Endothelial cell (in vitro differentiated cells): ENCODE results near the gene PXDN. TPM values are rescaled to one million over a fixed set of nuclear protein-coding genes. Genes with fewer than 3 reads are reported as not detected.

Experiments
- DNase-seq: peaks from one replicate; pipeline ENCODE4 v3.0.0; 2021; ENCODE audit warnings: low spot score
- H3K27ac Mint-ChIP-seq: one replicate; pipeline ENCODE4 v1.8.0; 2021; ENCODE audit warnings: mixed read lengths, inconsistent platforms; ENCODE audit not compliant: unreplicated experiment
- H3K27me3 Mint-ChIP-seq: one replicate; pipeline ENCODE4 v1.8.0; 2021; ENCODE audit warnings: mild to moderate bottlenecking, moderate library complexity, mixed read lengths, inconsistent platforms; ENCODE audit not compliant: unreplicated experiment
- H3K36me3 Mint-ChIP-seq: one replicate; pipeline ENCODE4 v1.8.0; 2021; ENCODE audit warnings: mild to moderate bottlenecking, low read depth, mixed read lengths, inconsistent platforms; ENCODE audit not compliant: unreplicated experiment
- H3K4me1 Mint-ChIP-seq: one replicate; pipeline ENCODE4 v1.8.0; 2021; ENCODE audit warnings: mild to moderate bottlenecking, mixed read lengths, inconsistent platforms; ENCODE audit not compliant: unreplicated experiment
- H3K4me3 Mint-ChIP-seq: one replicate; pipeline ENCODE4 v1.8.0; 2021; ENCODE audit warnings: mild to moderate bottlenecking, mixed read lengths, inconsistent platforms; ENCODE audit not compliant: unreplicated experiment
- H3K9me3 Mint-ChIP-seq: one replicate; pipeline ENCODE4 v1.8.0; 2021; ENCODE audit warnings: mixed read lengths, inconsistent platforms; ENCODE audit not compliant: unreplicated experiment
- total RNA-seq: library from RNA; stranded (reverse); fragmentation: NEBNext Ultra II Directional; extraction: Animal tissue kit (Norgen Biotek cat#: 25700); gene quantifications from one replicate; pipeline ENCODE4 v1.2.1, GENCODE V29; 2021; ENCODE audit not compliant: unreplicated experiment
- TF ChIP-seq, protein P1 (sequence below): fragments of 200-600 bp; sonication (generic); IDR thresholded peaks from one replicate; pipeline ENCODE4 v1.5.0; 2021; ENCODE audit warnings: antibody characterized with exemption; ENCODE audit not compliant: unreplicated experiment

The PXDN gene
- total RNA-seq, 1 donor from 2014 or later = 521 TPM

DNA sequence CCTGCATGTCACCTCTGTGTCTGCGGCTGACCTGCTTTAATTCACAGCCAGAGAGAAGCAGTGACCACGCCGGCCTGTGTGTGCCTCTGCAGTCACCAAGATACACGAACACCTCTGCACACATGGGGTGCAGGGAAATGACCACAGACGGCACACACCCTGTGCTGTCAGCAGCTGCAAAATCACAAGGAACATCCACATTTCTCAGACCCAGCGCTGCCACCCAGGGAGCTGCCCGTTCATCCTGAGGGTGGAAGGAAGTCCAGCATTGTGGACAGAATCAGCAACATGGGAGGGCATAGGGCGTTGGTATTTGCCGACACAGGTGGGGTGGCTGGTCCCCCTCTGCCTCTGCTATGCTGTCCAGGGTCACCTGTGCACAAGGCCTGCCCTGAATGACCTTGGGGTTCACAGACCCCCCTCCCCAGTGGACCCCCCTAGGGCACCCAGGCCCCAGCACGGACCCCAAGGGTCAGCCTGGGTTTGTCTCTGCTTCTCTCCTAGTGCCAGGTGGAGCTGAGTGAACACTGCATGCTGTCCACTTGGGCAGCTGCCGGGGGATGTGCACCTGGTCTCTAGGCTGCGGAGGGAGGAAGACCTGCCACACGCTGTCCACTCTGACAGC, 107.4 kb downstream of the PXDN start:
- Mint-ChIP-seq H3K4me1 (peaks cover 5% of the 10 kb centered on the region), H3K27me3 (peaks cover 13% of the 10 kb centered on the region), H3K36me3 (peaks cover 47% of the 10 kb centered on the region), H3K4me3 (peak overlapping the region; percentile 44), H3K27ac (no peak overlapping the region), H3K9me3 (no peaks in the 10 kb centered on the region)
- TF ChIP-seq, protein P1, sequence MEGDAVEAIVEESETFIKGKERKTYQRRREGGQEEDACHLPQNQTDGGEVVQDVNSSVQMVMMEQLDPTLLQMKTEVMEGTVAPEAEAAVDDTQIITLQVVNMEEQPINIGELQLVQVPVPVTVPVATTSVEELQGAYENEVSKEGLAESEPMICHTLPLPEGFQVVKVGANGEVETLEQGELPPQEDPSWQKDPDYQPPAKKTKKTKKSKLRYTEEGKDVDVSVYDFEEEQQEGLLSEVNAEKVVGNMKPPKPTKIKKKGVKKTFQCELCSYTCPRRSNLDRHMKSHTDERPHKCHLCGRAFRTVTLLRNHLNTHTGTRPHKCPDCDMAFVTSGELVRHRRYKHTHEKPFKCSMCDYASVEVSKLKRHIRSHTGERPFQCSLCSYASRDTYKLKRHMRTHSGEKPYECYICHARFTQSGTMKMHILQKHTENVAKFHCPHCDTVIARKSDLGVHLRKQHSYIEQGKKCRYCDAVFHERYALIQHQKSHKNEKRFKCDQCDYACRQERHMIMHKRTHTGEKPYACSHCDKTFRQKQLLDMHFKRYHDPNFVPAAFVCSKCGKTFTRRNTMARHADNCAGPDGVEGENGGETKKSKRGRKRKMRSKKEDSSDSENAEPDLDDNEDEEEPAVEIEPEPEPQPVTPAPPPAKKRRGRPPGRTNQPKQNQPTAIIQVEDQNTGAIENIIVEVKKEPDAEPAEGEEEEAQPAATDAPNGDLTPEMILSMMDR = no peak
- DNase-seq = no peak

DNA sequence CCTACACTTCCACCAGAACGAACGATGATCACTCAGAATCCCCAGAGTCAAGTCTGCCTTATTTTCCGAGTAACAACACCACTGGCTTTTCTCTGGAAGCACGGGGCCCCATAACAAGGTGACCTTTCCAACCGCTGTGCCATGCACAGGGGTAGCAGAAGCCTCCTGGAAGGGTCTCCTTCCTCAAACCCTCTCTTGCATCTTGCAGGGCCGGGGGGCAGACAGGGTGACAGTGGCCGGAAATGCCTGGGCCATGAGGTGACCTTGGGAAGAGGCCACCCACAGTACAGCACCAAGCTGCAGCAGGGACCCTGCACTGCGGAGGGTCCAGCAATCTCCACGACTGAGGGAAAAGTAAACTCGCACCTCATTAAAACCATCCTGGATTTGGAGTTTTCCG, 108.5 kb downstream of the PXDN start:
- peaks cover 3% of the 10 kb centered on the region for H3K4me1 Mint-ChIP-seq
- H3K27me3 Mint-ChIP-seq = peaks cover 13% of the 10 kb centered on the region
- H3K36me3 Mint-ChIP-seq = peaks cover 50% of the 10 kb centered on the region
- peak overlapping the region; percentile 42 for H3K4me3 Mint-ChIP-seq
- H3K9me3 Mint-ChIP-seq = no peaks in the 10 kb centered on the region
- H3K27ac Mint-ChIP-seq = peak overlapping the region; percentile 3
- TF ChIP-seq, protein P1 = no peak
- no peak for DNase-seq

DNA sequence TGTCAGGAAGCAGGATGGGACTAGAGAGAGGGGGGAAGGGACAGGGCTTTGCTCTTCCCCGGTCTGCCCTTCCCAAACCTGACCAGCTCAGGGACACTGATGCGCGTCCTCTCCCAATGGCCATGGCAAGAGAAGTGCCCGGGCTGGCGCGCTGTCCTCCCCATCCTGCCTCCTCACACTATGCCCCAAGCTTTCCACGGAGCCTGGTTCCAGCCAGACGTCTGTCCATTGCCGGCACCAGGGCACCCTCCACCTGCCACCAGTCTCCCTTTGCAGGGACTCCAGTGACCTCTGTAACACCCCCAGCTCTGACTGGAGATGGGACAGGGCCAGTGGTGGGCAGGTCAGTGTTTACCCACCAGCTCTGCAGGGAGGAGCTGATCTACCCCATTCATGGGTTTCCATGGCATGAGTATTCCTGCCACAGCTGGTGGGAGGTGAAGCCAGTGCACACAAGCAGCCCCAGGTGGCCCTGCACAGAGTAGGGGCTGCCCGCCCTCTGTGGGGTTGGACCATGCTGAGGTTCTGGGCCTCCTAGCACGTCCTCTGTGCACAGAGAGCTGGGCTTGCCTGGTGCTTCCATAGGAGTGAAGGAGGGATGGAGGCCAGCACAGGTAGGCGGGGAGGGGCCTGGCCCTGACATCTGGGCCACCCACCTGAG, 109.5 kb downstream of the PXDN start:
- no peak overlapping the region for H3K27ac Mint-ChIP-seq
- no peak overlapping the region for H3K4me3 Mint-ChIP-seq
- peaks cover 59% of the 10 kb centered on the region for H3K36me3 Mint-ChIP-seq

DNA sequence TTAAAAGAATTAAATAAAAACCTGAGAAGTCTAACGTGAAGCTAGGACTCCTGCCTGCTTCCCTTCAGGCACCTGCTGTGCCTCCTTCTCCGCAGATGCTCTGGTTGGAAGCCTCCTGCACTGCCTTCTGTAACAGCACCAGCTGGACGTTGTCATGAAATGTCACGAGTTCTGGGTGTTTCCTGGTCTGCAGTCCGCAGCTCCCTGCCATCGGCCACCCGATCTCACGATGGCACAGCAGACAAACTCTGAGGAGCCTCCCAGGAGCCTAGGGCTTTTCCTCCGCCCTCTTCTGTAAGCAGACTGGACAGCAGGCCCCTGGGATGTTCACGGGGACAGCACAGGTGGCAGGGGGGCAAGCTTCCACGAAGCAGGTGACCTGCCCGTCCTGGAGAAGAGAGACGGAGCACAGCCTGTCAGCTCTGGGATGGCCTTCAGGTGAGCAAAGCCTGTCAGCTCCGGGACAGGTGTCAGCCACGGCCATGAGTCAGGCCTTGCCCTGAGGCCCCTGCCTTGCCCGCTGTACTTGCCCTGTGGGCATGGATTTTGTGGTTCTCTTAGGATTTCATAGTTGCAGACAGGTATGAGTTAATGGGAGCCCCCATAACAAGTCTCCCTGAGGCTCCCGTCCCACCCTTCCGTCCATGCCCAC, 110.3 kb downstream of the PXDN start:
- Mint-ChIP-seq H3K27ac (no peak overlapping the region), H3K4me3 (no peak overlapping the region), H3K4me1 (peaks cover 3% of the 10 kb centered on the region), H3K36me3 (peaks cover 61% of the 10 kb centered on the region), H3K9me3 (no peaks in the 10 kb centered on the region), H3K27me3 (peaks cover 8% of the 10 kb centered on the region)
- TF ChIP-seq, protein P1 = no peak
- no peak for DNase-seq

More for the DNA sequence above, 109.5 kb downstream of the PXDN start:
- H3K27me3 Mint-ChIP-seq = peaks cover 10% of the 10 kb centered on the region
- no peaks in the 10 kb centered on the region for H3K9me3 Mint-ChIP-seq
- TF ChIP-seq, protein P1 = no peak
- DNase-seq = no peak
- peaks cover 3% of the 10 kb centered on the region for H3K4me1 Mint-ChIP-seq
